HG02623 (cell line): Measurements from ENCODE around the gene JDP2.

ENCODE experiments used
- ATAC-seq: cut with Tn5 transposase; IDR thresholded peaks from one replicate; pipeline ENCODE4 v1.9.1; 2021; ENCODE audit warnings: moderate library complexity; ENCODE audit not compliant: unreplicated experiment

The JDP2 gene

GRCh38 chr14:75409316-75410205 is 18.3 kb upstream of the JDP2 start:
- no peak for ATAC-seq

- no peak for ATAC-seq
These were observed 16.6 kb upstream of the JDP2 start for GRCh38 chr14:75411214-75411540.

- ATAC-seq, result no peak
These were observed 14.8 kb upstream of the JDP2 start for GRCh38 chr14:75413013-75413412.

- ATAC-seq, result no peak
These were observed 10.1 kb upstream of the JDP2 start for GRCh38 chr14:75417674-75418073.

GRCh38 chr14:75418850-75419768 is 8.7 kb upstream of the JDP2 start:
- peak; percentile 55 for ATAC-seq

- ATAC-seq, result no peak
These were observed 5.7 kb upstream of the JDP2 start for GRCh38 chr14:75422169-75422568.

GRCh38 chr14:75424496-75424895 is 3.3 kb upstream of the JDP2 start:
- no peak for ATAC-seq

- no peak for ATAC-seq
These were observed 2.4 kb upstream of the JDP2 start for GRCh38 chr14:75425446-75425845.

- peak; percentile 53 for ATAC-seq
These were observed 1.3 kb upstream of the JDP2 start for GRCh38 chr14:75426332-75427125.

GRCh38 chr14:75427126-75427481 is 718 bp upstream of the JDP2 start:
- ATAC-seq, result peak; percentile 37

- peak; percentile 19 for ATAC-seq
These were observed 645 bp downstream of the JDP2 start for GRCh38 chr14:75428230-75429104.

GRCh38 chr14:75429562-75429961 is 1.7 kb downstream of the JDP2 start:
- ATAC-seq, result no peak

- ATAC-seq, result no peak
These were observed 2.3 kb downstream of the JDP2 start for GRCh38 chr14:75430116-75430515.

- no peak for ATAC-seq
These were observed 2.7 kb downstream of the JDP2 start for GRCh38 chr14:75430526-75430925.

GRCh38 chr14:75430976-75431375 is 3.2 kb downstream of the JDP2 start:
- no peak for ATAC-seq

- no peak for ATAC-seq
These were observed 4.0 kb downstream of the JDP2 start for GRCh38 chr14:75431827-75432226.

- ATAC-seq, result no peak
These were observed 4.6 kb downstream of the JDP2 start for GRCh38 chr14:75432411-75432810.

GRCh38 chr14:75433631-75434071 is 5.8 kb downstream of the JDP2 start:
- no peak for ATAC-seq

GRCh38 chr14:75434138-75434889 is 6.5 kb downstream of the JDP2 start:
- no peak for ATAC-seq

- no peak for ATAC-seq
These were observed 7.0 kb downstream of the JDP2 start for GRCh38 chr14:75434890-75435248.
